Natural killer cell treated with Interleukin-12 subunit alpha and Interleukin-12 subunit beta and Interleukin-15 and Interleukin-18, amount 100 ng/mL, for 72 hours (primary cell): Measurements from ENCODE around the gene ATG2B. TPM values are rescaled to one million over a fixed set of nuclear protein-coding genes. Genes with fewer than 3 reads are reported as not detected.

Experiments
- ATAC-seq, 2 donors: fragments of 150-1000 bp; cut with Tn5 transposase in 1 of 2; sonication (Bioruptor Pico), chemical (Tn5 transposase) in 1 of 2; 2 replicates each; pipeline ENCODE4 v1.10.0; 2021
- DNase-seq: peaks from one replicate; pipeline ENCODE4 v3.0.0; 2022; ENCODE audit warnings: low spot score
- H3K27ac Mint-ChIP-seq, 2 donors: 1 replicate in 1 of 2; 2 replicates in 1 of 2; pipeline ENCODE4 v1.8.0; 2022; ENCODE audit warnings: mixed read lengths in 2 of 2, mild to moderate bottlenecking in 1 of 2, moderate library complexity in 1 of 2
- H3K27me3 Mint-ChIP-seq, 2 donors: 1 replicate in 1 of 2; 2 replicates in 1 of 2; pipeline ENCODE4 v1.8.0; 2022; ENCODE audit warnings: mixed read lengths in 2 of 2
- H3K36me3 Mint-ChIP-seq: one replicate; pipeline ENCODE4 v1.8.0; 2022; ENCODE audit warnings: mixed read lengths
- H3K4me1 Mint-ChIP-seq, 2 donors: 1 replicate in 1 of 2; 2 replicates in 1 of 2; pipeline ENCODE4 v1.8.0; 2022; ENCODE audit warnings: low read depth in 2 of 2, mixed read lengths in 2 of 2, mild to moderate bottlenecking in 1 of 2
- H3K4me3 Mint-ChIP-seq: one replicate; pipeline ENCODE4 v1.8.0; 2022; ENCODE audit warnings: mixed read lengths
- H3K9me3 Mint-ChIP-seq: 2 replicates; pipeline ENCODE4 v1.8.0; 2022; ENCODE audit warnings: mixed read lengths
- total RNA-seq, 2 donors: library from RNA; stranded (reverse); gene quantifications; one replicate each; pipeline ENCODE4 v1.2.3, GENCODE V29; 2022

The ATG2B gene
- total RNA-seq, 2 donors from 2014 or later, result 19.1 to 31.8 TPM

GRCh38 chr14:96268431-96269358 is 94.4 kb downstream of the ATG2B start:
- ATAC-seq (no peak), DNase-seq (no peak)
- Mint-ChIP-seq H3K27me3 (peaks cover 4 to 16% of the 10 kb centered on the region in 2 donors), H3K27ac (no peak overlapping the region), H3K36me3 (no peaks in the 10 kb centered on the region), H3K9me3 (no peaks in the 10 kb centered on the region), H3K4me1 (peaks cover 0 to 3% of the 10 kb centered on the region in 2 donors), H3K4me3 (no peak overlapping the region)

GRCh38 chr14:96267916-96268315 is 95.2 kb downstream of the ATG2B start:
- DNase-seq (no peak), ATAC-seq (peak in 1 of 2 donors; percentile 22)
- Mint-ChIP-seq H3K9me3 (no peaks in the 10 kb centered on the region), H3K4me1 (peaks cover 0 to 3% of the 10 kb centered on the region in 2 donors), H3K36me3 (no peaks in the 10 kb centered on the region), H3K4me3 (no peak overlapping the region), H3K27me3 (peaks cover 4 to 16% of the 10 kb centered on the region in 2 donors), H3K27ac (no peak overlapping the region)

DNA sequence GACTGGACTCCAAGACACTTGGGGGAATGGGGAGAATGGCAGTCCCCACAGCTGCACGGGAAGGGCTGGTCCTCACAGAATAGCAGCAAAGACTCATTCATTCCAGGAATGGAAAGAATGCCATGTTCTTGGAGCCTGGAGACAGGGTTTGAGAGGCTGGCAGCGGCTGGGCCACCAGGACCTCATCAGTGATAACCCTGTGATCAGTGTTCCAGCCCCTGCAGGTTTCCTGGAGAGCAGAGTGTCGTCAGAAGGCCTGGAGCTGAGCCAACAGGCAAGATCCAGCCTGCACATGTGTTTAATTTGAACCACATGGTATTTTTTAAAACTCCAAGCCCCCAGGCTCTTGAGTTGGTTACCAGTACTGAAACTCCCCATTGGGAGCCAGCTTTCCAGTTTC is 95.8 kb downstream of the ATG2B start:
- DNase-seq (no peak), ATAC-seq (no peak)

DNA sequence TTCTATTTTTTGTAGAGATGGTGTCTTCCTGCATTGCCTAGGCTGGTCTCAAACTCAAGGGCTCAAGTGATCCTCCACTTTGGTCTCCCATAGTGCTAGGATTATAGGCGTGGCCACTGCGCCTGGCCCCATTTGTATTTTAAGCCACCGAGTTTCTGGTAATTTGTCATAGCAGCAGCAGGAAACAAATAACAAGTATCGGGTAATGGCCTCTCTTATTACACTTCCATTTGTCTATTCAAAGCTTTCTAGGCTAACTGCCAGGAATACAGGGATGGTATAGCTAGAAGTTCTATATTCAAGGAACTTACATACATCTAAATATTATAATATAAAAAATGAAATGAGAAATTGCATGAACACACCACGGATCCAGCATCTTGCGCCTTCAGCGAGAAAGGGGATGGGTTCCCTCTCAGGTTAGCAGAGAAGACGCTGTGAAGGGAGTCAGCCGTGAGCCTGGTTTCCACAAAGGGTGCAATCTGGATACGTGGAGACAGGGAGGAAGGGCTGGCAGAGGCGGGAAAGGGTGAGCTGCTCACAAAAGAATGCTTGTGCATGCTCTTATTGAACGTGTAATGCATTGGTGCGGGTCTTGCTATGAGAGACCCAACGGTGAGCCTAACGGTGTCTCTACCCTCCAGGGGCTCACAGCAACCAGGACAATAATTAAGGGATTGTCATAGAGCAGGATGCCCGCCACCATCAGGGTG is 97.6 kb downstream of the ATG2B start:
- peaks cover 0 to 3% of the 10 kb centered on the region in 2 donors for H3K4me1 Mint-ChIP-seq
- H3K36me3 Mint-ChIP-seq, result no peaks in the 10 kb centered on the region
- no peak overlapping the region for H3K27ac Mint-ChIP-seq
- no peak for ATAC-seq
- no peak for DNase-seq
- no peaks in the 10 kb centered on the region for H3K9me3 Mint-ChIP-seq
- no peak overlapping the region for H3K4me3 Mint-ChIP-seq
- H3K27me3 Mint-ChIP-seq, result peaks cover 13 to 25% of the 10 kb centered on the region in 2 donors

More for the DNA sequence above, 95.8 kb downstream of the ATG2B start:
- H3K9me3 Mint-ChIP-seq, result no peaks in the 10 kb centered on the region
- peaks cover 6 to 16% of the 10 kb centered on the region in 2 donors for H3K27me3 Mint-ChIP-seq
- peaks cover 0 to 3% of the 10 kb centered on the region in 2 donors for H3K4me1 Mint-ChIP-seq
- H3K4me3 Mint-ChIP-seq, result no peak overlapping the region
- H3K36me3 Mint-ChIP-seq, result no peaks in the 10 kb centered on the region
- no peak overlapping the region for H3K27ac Mint-ChIP-seq

DNA sequence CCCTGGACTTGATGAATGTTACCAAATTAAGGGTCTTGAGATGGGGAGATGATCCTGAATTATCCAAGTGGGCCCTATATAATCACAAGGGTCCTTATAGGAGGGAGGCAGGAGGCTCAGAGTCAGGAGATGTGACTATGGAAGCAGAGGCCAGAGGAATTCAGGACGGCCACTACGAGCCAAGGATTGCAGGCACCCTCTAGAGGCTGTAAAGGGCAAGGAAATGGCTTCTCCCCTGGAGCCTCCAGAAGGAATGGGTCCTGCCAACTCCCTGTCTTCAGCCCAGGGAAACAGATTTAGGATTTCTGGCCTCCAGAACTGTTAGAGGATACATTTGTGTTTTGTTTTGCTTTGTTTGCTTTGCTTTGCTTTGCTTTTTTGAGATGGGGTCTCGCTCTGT is 98.3 kb downstream of the ATG2B start:
- Mint-ChIP-seq H3K27ac (no peak overlapping the region), H3K9me3 (no peaks in the 10 kb centered on the region), H3K4me1 (peaks cover 0 to 3% of the 10 kb centered on the region in 2 donors), H3K4me3 (no peak overlapping the region), H3K27me3 (peaks cover 14 to 28% of the 10 kb centered on the region in 2 donors), H3K36me3 (no peaks in the 10 kb centered on the region)
- ATAC-seq (no peak), DNase-seq (no peak)

DNA sequence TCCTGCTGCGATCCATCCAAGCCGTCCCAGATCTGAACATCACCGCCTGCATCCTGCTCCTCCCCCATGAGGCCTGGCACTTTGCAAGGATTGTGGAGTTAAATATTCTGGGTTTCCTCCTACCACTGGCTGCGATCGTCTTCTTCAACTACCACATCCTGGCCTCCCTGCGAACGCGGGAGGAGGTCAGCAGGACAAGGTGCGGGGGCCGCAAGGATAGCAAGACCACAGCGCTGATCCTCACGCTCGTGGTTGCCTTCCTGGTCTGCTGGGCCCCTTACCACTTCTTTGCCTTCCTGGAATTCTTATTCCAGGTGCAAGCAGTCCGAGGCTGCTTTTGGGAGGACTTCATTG is 99.0 kb downstream of the ATG2B start:
- no peak overlapping the region for H3K27ac Mint-ChIP-seq
- H3K4me3 Mint-ChIP-seq, result no peak overlapping the region
- peaks cover 14 to 28% of the 10 kb centered on the region in 2 donors for H3K27me3 Mint-ChIP-seq
- DNase-seq, result no peak
- peaks cover 0 to 3% of the 10 kb centered on the region in 2 donors for H3K4me1 Mint-ChIP-seq
- H3K36me3 Mint-ChIP-seq, result no peaks in the 10 kb centered on the region
- no peak for ATAC-seq
- no peaks in the 10 kb centered on the region for H3K9me3 Mint-ChIP-seq

GRCh38 chr14:96263347-96264199 is 99.6 kb downstream of the ATG2B start:
- Mint-ChIP-seq H3K9me3 (no peaks in the 10 kb centered on the region), H3K27me3 (peaks cover 14 to 28% of the 10 kb centered on the region in 2 donors), H3K4me1 (peaks cover 0 to 3% of the 10 kb centered on the region in 2 donors), H3K27ac (no peak overlapping the region), H3K36me3 (no peaks in the 10 kb centered on the region), H3K4me3 (no peak overlapping the region)
- DNase-seq (no peak), ATAC-seq (no peak)

- Mint-ChIP-seq H3K9me3 (no peaks in the 10 kb centered on the region), H3K4me3 (no peak overlapping the region), H3K27me3 (peaks cover 18 to 35% of the 10 kb centered on the region in 2 donors), H3K27ac (no peak overlapping the region), H3K4me1 (peaks cover 0 to 2% of the 10 kb centered on the region in 2 donors), H3K36me3 (no peaks in the 10 kb centered on the region)
- DNase-seq (no peak), ATAC-seq (no peak)
Observed at GRCh38 chr14:96261772-96262655, 101.1 kb downstream of the ATG2B start.

- no peaks in the 10 kb centered on the region for H3K36me3 Mint-ChIP-seq
- no peak overlapping the region for H3K27ac Mint-ChIP-seq
- H3K9me3 Mint-ChIP-seq, result no peaks in the 10 kb centered on the region
- DNase-seq (no peak), ATAC-seq (no peak)
- no peak overlapping the region for H3K4me3 Mint-ChIP-seq
- H3K27me3 Mint-ChIP-seq, result peaks cover 16 to 36% of the 10 kb centered on the region in 2 donors
- H3K4me1 Mint-ChIP-seq, result no peaks in the 10 kb centered on the region
Observed at GRCh38 chr14:96261053-96261452, 102.1 kb downstream of the ATG2B start.

DNA sequence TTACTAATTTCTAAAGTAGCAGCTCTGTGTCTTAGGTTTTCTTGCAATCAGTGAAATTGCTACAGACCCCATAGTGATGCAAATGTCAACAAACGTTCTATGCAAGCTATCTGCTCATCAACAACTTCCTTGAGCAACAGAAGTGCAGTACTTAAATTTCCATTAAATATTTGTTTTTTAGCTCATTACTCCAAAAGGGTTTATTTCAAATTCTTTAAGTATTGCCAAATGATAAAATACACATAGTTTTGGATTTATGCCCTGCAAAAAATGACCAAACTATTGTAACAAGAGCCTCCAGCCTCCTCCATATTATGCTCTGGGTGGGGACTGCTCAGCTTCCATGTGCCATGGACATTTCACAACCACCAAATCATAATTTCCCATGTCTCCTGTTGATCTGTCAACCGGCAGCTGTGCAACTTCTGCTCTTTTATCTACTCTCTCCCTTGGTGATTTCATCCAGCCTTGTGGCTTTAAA is 102.8 kb downstream of the ATG2B start:
- peaks cover 16 to 33% of the 10 kb centered on the region in 2 donors for H3K27me3 Mint-ChIP-seq
- DNase-seq (no peak), ATAC-seq (no peak)
- H3K4me1 Mint-ChIP-seq, result no peaks in the 10 kb centered on the region
- H3K27ac Mint-ChIP-seq, result no peak overlapping the region
- H3K4me3 Mint-ChIP-seq, result no peak overlapping the region
- no peaks in the 10 kb centered on the region for H3K36me3 Mint-ChIP-seq
- H3K9me3 Mint-ChIP-seq, result no peaks in the 10 kb centered on the region

GRCh38 chr14:96257900-96258299 is 105.2 kb downstream of the ATG2B start:
- H3K27ac Mint-ChIP-seq, result no peak overlapping the region
- no peak overlapping the region for H3K4me3 Mint-ChIP-seq
- H3K36me3 Mint-ChIP-seq, result no peaks in the 10 kb centered on the region
- peaks cover 25 to 42% of the 10 kb centered on the region in 2 donors for H3K27me3 Mint-ChIP-seq
- no peaks in the 10 kb centered on the region for H3K9me3 Mint-ChIP-seq
- no peak for DNase-seq
- no peaks in the 10 kb centered on the region for H3K4me1 Mint-ChIP-seq
- ATAC-seq, result no peak

DNA sequence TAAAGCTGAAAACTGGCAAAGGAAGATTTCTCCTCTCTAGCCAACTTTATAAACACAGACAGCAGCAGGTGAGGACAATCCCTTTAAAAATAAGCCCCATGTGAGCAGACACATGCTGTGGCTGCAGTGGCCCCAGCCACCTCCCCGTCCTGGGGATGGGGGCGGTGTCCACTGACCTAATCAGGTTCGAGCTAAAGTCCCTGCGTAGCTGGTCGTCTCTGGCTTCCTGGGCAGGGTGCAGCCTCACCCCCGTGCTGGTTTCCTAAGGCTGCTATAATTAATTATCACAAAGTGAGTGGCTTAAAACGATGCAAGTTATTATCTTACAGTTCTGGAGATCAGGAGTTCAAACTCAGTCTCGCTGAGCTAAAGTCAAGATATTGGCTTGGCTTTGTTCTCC is 106.1 kb downstream of the ATG2B start:
- no peak overlapping the region for H3K4me3 Mint-ChIP-seq
- H3K36me3 Mint-ChIP-seq, result no peaks in the 10 kb centered on the region
- no peak for ATAC-seq
- H3K27ac Mint-ChIP-seq, result no peak overlapping the region
- H3K27me3 Mint-ChIP-seq, result peaks cover 23 to 46% of the 10 kb centered on the region in 2 donors
- no peaks in the 10 kb centered on the region for H3K9me3 Mint-ChIP-seq
- H3K4me1 Mint-ChIP-seq, result no peaks in the 10 kb centered on the region
- peak; percentile 20 for DNase-seq
